HG03460 (cell line): Measurements from ENCODE around the gene EFHC1.
A peak's percentile ranks its signal among the peaks of the same experiment; 100 is the strongest.

Experiments used
- ATAC-seq: cut with Tn5 transposase; IDR thresholded peaks from one replicate; pipeline ENCODE4 v1.9.1; 2021; ENCODE audit not compliant: unreplicated experiment

The EFHC1 gene

GRCh38 chr6:52537001-52537753 is 117.0 kb downstream of the EFHC1 start:
- ATAC-seq = peak; percentile 73

GRCh38 chr6:52538252-52538900 is 118.2 kb downstream of the EFHC1 start:
- no peak for ATAC-seq

GRCh38 chr6:52538901-52539354 is 118.8 kb downstream of the EFHC1 start:
- no peak for ATAC-seq

- ATAC-seq = no peak
These were observed 119.5 kb downstream of the EFHC1 start for GRCh38 chr6:52539607-52540006.

- no peak for ATAC-seq
These were observed 120.3 kb downstream of the EFHC1 start for GRCh38 chr6:52540286-52540902.

- no peak for ATAC-seq
These were observed 121.0 kb downstream of the EFHC1 start for GRCh38 chr6:52541135-52541534.

- no peak for ATAC-seq
These were observed 123.1 kb downstream of the EFHC1 start for GRCh38 chr6:52543262-52543661.

- no peak for ATAC-seq
These were observed 123.8 kb downstream of the EFHC1 start for GRCh38 chr6:52543729-52544601.

- no peak for ATAC-seq
These were observed 124.7 kb downstream of the EFHC1 start for GRCh38 chr6:52544602-52545405.

- ATAC-seq = peak; percentile 6
These were observed 125.4 kb downstream of the EFHC1 start for GRCh38 chr6:52545406-52546119.

- ATAC-seq = peak; percentile 57
These were observed 126.0 kb downstream of the EFHC1 start for GRCh38 chr6:52546192-52546591.

GRCh38 chr6:52546678-52547077 is 126.5 kb downstream of the EFHC1 start:
- peak; percentile 87 for ATAC-seq

GRCh38 chr6:52547647-52548352 is 127.7 kb downstream of the EFHC1 start:
- no peak for ATAC-seq

- ATAC-seq = no peak
These were observed 128.2 kb downstream of the EFHC1 start for GRCh38 chr6:52548353-52548713.

GRCh38 chr6:52548999-52549398 is 128.9 kb downstream of the EFHC1 start:
- ATAC-seq = no peak

GRCh38 chr6:52549428-52549827 is 129.3 kb downstream of the EFHC1 start:
- ATAC-seq = no peak

- ATAC-seq = no peak
These were observed 130.0 kb downstream of the EFHC1 start for GRCh38 chr6:52550014-52550575.

GRCh38 chr6:52550870-52551269 is 130.7 kb downstream of the EFHC1 start:
- no peak for ATAC-seq
